Measurements from ENCODE around the gene ACSS3.

ACSS3 gene

GRCh38 chr12:81083018-81083417, 5.1 kb downstream of the ACSS3 start:
- no peak overlapping the region for H3K4me3 ChIP-seq (ENCODE audit: low read depth, low read length)
- in situ Hi-C loops (cut with HindIII; ENCODE audit: low sequenced_read_pairs) = no loop called here
- DNase-seq (ENCODE audit: low read depth) = no peak
- no peak for TF ChIP-seq CTCF (IDR thresholded peaks at IDR 0.05; ENCODE audit: low read depth, low read length, missing control alignments)

DNA sequence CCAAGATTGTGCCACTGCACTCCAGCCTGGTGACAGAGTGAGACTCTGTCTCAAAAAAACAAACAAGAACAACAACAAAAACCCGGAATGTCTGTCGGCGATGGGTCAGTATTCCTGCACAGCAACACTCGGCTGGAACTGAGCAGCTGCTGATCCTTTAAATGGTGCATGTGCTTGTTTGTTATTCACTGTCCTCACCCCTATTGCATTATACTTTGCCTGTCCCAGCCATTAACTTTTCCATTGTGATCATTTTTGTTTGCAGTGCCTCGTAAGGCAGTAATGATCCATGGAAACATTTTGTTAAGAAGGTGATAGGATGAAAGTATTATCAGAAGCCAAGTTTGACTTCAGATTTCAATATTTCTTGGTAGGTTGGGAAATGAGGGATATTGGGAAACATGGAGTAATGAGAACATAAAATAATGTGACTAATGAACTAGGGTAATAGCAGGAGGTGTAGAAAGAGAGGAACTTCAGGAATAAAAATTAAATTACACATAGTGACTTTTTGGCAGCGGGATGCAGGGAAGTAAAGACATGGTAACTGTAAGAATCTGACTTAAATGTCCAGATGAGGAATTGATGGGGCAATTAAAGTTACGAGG, 6.1 kb downstream of the ACSS3 start:
- DNase-seq (ENCODE audit: low read depth) = no peak
- H3K4me3 ChIP-seq (ENCODE audit: low read depth, low read length) = no peak overlapping the region
- in situ Hi-C loops (cut with HindIII; ENCODE audit: low sequenced_read_pairs) = no loop called here
- no peak for TF ChIP-seq CTCF (IDR thresholded peaks at IDR 0.05; ENCODE audit: low read depth, low read length, missing control alignments)

- no peak for TF ChIP-seq CTCF (IDR thresholded peaks at IDR 0.05; ENCODE audit: low read depth, low read length, missing control alignments)
- no peak for DNase-seq (ENCODE audit: low read depth)
- H3K4me3 ChIP-seq (ENCODE audit: low read depth, low read length) = no peak overlapping the region
- in situ Hi-C loops (cut with HindIII; ENCODE audit: low sequenced_read_pairs) = no loop called here
Observed at GRCh38 chr12:81084811-81085350, 7.0 kb downstream of the ACSS3 start.

GRCh38 chr12:81085832-81086231, 8.0 kb downstream of the ACSS3 start:
- in situ Hi-C loops (cut with HindIII; ENCODE audit: low sequenced_read_pairs) = no loop called here
- TF ChIP-seq CTCF (IDR thresholded peaks at IDR 0.05; ENCODE audit: low read depth, low read length, missing control alignments) = no peak
- no peak overlapping the region for H3K4me3 ChIP-seq (ENCODE audit: low read depth, low read length)
- no peak for DNase-seq (ENCODE audit: low read depth)

- in situ Hi-C loops (cut with HindIII; ENCODE audit: low sequenced_read_pairs) = no loop called here
- TF ChIP-seq CTCF (IDR thresholded peaks at IDR 0.05; ENCODE audit: low read depth, low read length, missing control alignments) = no peak
- no peak for DNase-seq (ENCODE audit: low read depth)
- H3K4me3 ChIP-seq (ENCODE audit: low read depth, low read length) = no peak overlapping the region
Observed at GRCh38 chr12:81086342-81086741, 8.5 kb downstream of the ACSS3 start.

GRCh38 chr12:81088221-81088620, 10.3 kb downstream of the ACSS3 start:
- in situ Hi-C loops (cut with HindIII; ENCODE audit: low sequenced_read_pairs) = no loop called here
- no peak for DNase-seq (ENCODE audit: low read depth)
- no peak for TF ChIP-seq CTCF (IDR thresholded peaks at IDR 0.05; ENCODE audit: low read depth, low read length, missing control alignments)
- H3K4me3 ChIP-seq (ENCODE audit: low read depth, low read length) = no peak overlapping the region

Data from astrocyte of the cerebellum (primary cell).